ENCODE results near the gene GYS1. TPM values are rescaled to one million over a fixed set of nuclear protein-coding genes. Genes with fewer than 3 reads are reported as not detected.

Gene GYS1
- polyA plus RNA-seq, 6 donors from 2014 or later, result 16.0 to 24.1 (median 20.5) TPM

DNA sequence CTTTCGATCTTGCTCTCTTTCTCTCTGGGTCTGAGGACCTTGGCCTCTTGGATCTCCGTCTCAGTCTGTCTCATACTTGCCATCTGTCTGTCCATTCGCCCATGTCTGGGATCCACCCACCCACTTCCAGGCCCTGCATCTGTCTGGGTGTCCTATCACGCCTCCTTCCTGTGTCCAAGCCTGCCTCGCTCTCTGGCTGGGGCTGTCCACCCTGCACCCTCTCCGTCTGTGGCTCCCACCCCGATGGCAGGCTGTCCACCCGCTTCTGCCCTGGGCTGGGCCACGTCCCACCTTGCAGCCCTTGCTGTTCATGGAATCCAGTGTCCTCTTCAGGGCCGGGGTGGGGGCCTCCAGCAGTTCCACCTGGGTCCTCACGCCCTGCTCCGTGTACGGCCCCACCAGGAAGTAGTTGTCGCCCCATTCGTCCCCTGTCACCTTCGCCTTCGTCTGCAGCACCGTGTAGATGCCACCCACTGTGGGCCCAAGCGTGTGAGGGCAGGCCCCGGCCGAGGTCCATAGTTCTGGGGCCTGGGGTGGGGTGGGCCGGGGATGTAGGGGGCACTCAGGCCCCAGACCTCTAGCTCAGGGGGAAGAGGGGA, 2.0 kb downstream of the GYS1 start:
- Mint-ChIP-seq H3K4me3 (peak overlapping the region in 2 of 8 donors; percentile 24 to 28), H3K36me3 (peaks cover 9 to 17% of the 10 kb centered on the region in 2 donors), H3K27me3 (no peaks in the 10 kb centered on the region), H3K4me1 (peaks cover 32 to 48% (median 37%) of the 10 kb centered on the region in 3 donors), H3K27ac (peak overlapping the region in 3 of 6 donors; percentile 15 to 57 (median 42)), H3K9me3 (peaks cover 0 to 2% (median 0%) of the 10 kb centered on the region in 7 donors)
- ATAC-seq (ENCODE audit: low read depth in 2 of 2) (no peak), DNase-seq (no peak)

DNA sequence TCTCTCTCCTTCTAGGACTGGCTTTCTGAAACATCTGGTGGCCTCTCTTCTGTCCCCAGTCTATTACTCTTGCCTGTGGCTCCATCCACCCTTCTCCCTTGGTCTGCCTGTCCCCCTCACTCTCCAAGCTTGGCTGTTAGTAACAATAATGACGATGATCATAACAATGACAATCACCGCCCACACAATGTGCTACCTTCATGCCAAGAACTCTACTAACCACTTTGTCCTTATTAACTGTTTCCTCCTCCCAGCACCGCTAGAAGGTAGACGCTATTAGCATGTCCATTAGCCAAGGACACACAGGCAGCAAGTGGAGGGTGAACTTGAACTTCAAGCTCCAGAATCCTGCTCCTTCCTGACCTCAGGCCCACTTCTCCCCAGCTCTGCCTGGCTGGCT, 2.7 kb downstream of the GYS1 start:
- peak overlapping the region in 1 of 6 donors; percentile 86 for H3K27ac Mint-ChIP-seq
- H3K36me3 Mint-ChIP-seq, result peaks cover 9 to 17% of the 10 kb centered on the region in 2 donors
- no peaks in the 10 kb centered on the region for H3K27me3 Mint-ChIP-seq
- DNase-seq (no peak), ATAC-seq (ENCODE audit: low read depth in 2 of 2) (no peak)
- peaks cover 31 to 48% (median 37%) of the 10 kb centered on the region in 3 donors for H3K4me1 Mint-ChIP-seq
- H3K4me3 Mint-ChIP-seq, result peak overlapping the region in 2 of 8 donors; percentile 6 to 57
- peaks cover 0 to 2% (median 0%) of the 10 kb centered on the region in 7 donors for H3K9me3 Mint-ChIP-seq

DNA sequence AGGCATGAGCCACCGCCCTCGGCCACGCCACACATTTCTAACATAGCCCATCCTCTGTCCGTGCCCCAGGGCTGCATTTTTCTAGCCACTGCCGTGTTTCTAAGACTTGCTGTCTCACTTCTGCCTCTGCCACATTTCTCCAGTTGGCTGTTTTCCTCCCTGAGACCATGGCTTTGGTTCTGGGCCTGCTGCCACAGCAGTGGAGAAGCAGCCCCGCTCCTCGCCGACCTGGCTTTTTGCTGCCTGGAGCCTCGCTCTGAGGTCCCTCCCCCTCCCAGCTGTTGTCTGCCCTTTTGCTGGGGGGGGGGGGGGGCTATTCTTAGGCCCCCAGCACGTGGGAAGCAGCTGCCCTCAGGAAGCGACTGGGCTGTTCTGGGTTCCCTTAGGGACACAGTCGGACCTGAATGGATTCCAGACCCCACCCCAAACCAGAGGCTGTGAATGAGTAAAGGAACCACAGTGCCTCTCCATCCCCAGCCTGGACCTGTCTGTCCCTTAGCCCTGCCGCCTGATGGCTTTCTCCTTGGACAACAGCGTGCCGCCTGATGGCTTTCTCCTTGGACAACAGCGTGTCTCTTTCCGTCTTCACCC, 3.3 kb downstream of the GYS1 start:
- Mint-ChIP-seq H3K4me3 (peak overlapping the region in 2 of 8 donors; percentile 3 to 57), H3K27ac (peak overlapping the region in 2 of 6 donors; percentile 65 to 87)

DNA sequence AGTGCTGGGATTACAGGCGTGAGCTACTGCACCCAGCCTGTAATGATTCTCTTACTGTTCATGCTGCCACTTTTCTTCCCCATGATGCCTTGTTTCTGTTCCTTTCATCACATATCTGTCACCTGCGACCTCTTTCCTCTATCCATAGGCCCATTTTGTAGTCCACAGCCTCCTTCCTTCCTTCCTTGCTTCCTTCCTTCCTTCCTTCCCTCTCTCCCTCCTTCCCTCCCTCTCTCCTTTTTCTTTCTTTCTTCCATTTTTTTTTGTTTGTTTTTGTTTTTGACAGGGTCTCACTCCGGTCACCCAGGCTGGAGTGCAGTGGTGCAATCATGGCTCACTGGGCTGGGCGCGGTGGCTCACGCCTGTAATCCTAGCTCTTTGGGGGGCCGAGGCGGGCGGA, 4.2 kb downstream of the GYS1 start:
- H3K4me3 Mint-ChIP-seq, result peak overlapping the region in 1 of 8 donors; percentile 71
- H3K36me3 Mint-ChIP-seq, result peaks cover 9 to 17% of the 10 kb centered on the region in 2 donors
- ATAC-seq (ENCODE audit: low read depth in 2 of 2) (no peak), DNase-seq (no peak)
- peak overlapping the region in 1 of 6 donors; percentile 70 for H3K27ac Mint-ChIP-seq
- H3K9me3 Mint-ChIP-seq, result peaks cover 0 to 2% (median 0%) of the 10 kb centered on the region in 7 donors
- no peaks in the 10 kb centered on the region for H3K27me3 Mint-ChIP-seq
- H3K4me1 Mint-ChIP-seq, result peaks cover 19 to 36% (median 24%) of the 10 kb centered on the region in 3 donors

More for the DNA sequence above, 3.3 kb downstream of the GYS1 start:
- Mint-ChIP-seq H3K36me3 (peaks cover 9 to 17% of the 10 kb centered on the region in 2 donors), H3K4me1 (peaks cover 25 to 42% (median 32%) of the 10 kb centered on the region in 3 donors), H3K27me3 (no peaks in the 10 kb centered on the region), H3K9me3 (peaks cover 0 to 2% (median 0%) of the 10 kb centered on the region in 7 donors)
- ATAC-seq (ENCODE audit: low read depth in 2 of 2) (no peak), DNase-seq (no peak)

DNA sequence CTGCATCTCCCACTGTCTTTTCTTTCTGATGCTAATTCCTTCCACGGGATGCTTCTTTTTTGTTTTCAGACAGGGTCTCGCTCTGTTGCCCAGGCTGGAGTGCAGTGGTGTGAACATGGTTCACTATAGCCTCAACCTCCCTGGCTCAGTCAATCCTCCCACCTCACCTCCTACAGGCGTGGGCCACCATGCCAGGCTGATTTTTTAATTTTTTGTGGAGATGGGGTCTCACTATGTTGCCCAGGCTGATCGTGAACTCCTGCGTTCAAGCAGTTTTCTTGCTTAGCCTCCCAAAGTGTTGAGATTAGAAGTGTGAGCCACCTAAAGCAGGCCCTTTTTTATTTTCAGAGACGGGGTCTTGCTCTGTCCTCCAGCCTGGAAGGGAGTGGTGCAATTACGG, 4.8 kb downstream of the GYS1 start:
- H3K9me3 Mint-ChIP-seq, result no peaks in the 10 kb centered on the region

DNA sequence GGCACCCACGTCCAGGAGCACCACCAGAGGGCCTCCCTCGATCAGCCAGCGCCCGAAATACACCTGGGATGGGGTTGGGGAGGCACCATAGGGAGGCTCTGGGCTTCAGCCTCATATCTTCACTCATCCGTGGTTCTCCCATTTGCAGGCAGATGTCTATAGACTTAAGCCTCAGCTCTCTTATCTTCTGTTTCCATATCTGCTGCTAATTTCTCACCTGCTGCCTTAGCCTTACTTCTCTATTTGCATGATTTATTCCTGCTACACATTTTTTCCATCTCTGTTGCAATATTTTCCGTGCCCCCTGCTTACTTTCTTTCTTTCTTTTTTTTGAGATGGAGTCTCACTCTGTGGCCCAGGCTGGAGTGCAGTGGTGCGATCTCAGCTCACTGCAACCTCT, 5.8 kb downstream of the GYS1 start:
- H3K27ac Mint-ChIP-seq, result peak overlapping the region in 1 of 6 donors; percentile 68
- peaks cover 9 to 17% of the 10 kb centered on the region in 2 donors for H3K36me3 Mint-ChIP-seq
- no peak overlapping the region for H3K4me3 Mint-ChIP-seq
- DNase-seq (no peak), ATAC-seq (ENCODE audit: low read depth in 2 of 2) (no peak)
- H3K9me3 Mint-ChIP-seq, result no peaks in the 10 kb centered on the region
- peaks cover 6 to 30% (median 16%) of the 10 kb centered on the region in 3 donors for H3K4me1 Mint-ChIP-seq
- no peaks in the 10 kb centered on the region for H3K27me3 Mint-ChIP-seq

More for the DNA sequence above, 4.8 kb downstream of the GYS1 start:
- Mint-ChIP-seq H3K4me3 (no peak overlapping the region), H3K27me3 (no peaks in the 10 kb centered on the region), H3K4me1 (peaks cover 14 to 34% (median 21%) of the 10 kb centered on the region in 3 donors), H3K36me3 (peaks cover 9 to 17% of the 10 kb centered on the region in 2 donors), H3K27ac (no peak overlapping the region)
- ATAC-seq (ENCODE audit: low read depth in 2 of 2) (no peak), DNase-seq (no peak)

DNA sequence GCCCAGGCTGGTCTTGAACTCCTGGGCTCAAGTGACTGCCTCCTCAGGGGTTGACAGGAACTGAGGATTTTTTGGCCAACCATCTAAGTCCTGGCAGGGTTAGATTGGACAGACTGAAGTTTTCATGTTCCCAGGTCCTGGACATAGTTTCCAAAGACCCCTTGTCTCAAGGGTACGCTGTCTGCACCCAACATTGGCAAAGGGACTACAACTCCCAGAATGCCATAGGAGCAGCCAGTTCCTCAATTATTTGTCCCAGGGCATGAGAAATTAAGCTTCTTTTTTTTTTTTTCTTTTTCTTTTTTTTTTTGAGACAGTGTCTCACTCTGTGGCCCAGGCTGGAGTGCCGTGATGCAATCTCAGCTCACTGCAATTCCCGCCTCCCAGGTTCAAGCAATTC, 6.9 kb downstream of the GYS1 start:
- H3K27me3 Mint-ChIP-seq, result no peaks in the 10 kb centered on the region
- ATAC-seq (ENCODE audit: low read depth in 2 of 2), result no peak
- H3K4me3 Mint-ChIP-seq, result no peak overlapping the region
- DNase-seq, result no peak
- no peaks in the 10 kb centered on the region for H3K9me3 Mint-ChIP-seq
- H3K36me3 Mint-ChIP-seq, result peaks cover 9 to 17% of the 10 kb centered on the region in 2 donors
- H3K27ac Mint-ChIP-seq, result no peak overlapping the region
- H3K4me1 Mint-ChIP-seq, result peaks cover 0 to 23% (median 14%) of the 10 kb centered on the region in 3 donors

DNA sequence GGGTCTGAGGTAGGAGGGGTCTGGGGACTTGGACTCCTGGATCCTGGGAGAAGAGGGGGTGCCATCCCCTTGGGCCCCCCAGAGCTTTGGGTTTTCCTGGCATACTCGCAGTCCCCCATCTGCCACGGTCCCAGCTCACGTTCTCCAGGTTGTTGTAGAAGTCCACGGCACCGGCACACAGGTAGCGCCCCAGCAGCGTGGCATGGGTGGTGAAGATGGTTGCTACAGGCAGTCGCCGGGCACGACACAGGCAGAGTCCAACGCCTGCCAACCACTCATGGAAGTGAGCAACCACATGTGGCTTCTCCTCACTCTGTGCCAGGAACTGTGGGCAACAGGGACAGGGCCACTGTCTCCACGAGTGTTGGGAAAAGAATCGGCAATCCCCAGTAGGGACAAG, 7.4 kb downstream of the GYS1 start:
- Mint-ChIP-seq H3K4me1 (peaks cover 0 to 18% (median 14%) of the 10 kb centered on the region in 3 donors), H3K27me3 (no peaks in the 10 kb centered on the region), H3K36me3 (peaks cover 9 to 17% of the 10 kb centered on the region in 2 donors), H3K27ac (no peak overlapping the region), H3K9me3 (no peaks in the 10 kb centered on the region), H3K4me3 (no peak overlapping the region)
- ATAC-seq (ENCODE audit: low read depth in 2 of 2), result no peak
- no peak for DNase-seq

DNA sequence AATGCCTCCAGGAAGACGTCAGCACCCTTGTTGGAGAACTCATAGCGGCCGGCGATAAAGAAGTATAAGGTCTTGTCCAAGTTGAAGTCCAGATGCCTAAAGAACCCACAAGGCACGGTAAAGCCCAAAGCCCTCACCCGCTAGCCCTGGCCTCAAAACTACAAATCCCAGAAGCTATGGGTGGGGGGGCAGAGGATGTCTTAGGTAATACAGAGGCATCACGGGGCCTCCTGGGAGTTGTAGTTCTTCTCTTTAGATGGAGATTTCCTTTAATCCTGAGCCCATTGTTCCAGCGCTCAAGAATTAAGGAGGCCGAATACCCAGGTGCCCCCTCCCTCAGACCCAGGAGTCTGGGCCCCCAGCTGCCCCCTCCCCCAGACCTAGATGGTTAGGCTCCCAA, 10.8 kb downstream of the GYS1 start:
- no peak for DNase-seq
- H3K27ac Mint-ChIP-seq, result peak overlapping the region in 1 of 6 donors; percentile 34

DNA sequence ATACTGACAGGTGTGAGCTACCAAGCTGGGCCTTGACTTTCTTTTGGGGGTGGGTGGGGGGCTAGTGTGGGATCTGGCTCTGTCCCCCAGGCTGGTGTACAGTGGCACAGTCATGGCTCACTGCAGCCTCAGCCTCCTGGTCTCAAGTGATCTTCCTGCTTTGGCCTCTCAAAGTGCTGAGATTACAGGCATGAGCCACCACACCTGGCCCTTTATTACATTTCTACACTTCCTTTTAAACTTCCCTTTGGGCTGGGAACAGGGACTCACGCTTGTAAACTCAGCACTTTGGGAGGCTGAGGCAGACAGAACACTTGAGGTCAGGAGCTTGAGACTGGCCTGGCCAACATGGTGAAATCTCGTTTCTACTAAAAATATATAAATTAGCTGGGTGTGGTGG, 16.0 kb downstream of the GYS1 start:
- no peak for DNase-seq
- H3K4me3 Mint-ChIP-seq, result no peak overlapping the region
- peaks cover 4 to 7% of the 10 kb centered on the region in 2 donors for H3K36me3 Mint-ChIP-seq
- peaks cover 0 to 2% (median 0%) of the 10 kb centered on the region in 7 donors for H3K9me3 Mint-ChIP-seq
- H3K27me3 Mint-ChIP-seq, result no peaks in the 10 kb centered on the region
- peaks cover 0 to 10% (median 5%) of the 10 kb centered on the region in 3 donors for H3K4me1 Mint-ChIP-seq
- no peak overlapping the region for H3K27ac Mint-ChIP-seq
- no peak for ATAC-seq (ENCODE audit: low read depth in 2 of 2)

More for the DNA sequence above, 10.8 kb downstream of the GYS1 start:
- no peaks in the 10 kb centered on the region for H3K9me3 Mint-ChIP-seq
- H3K27me3 Mint-ChIP-seq, result no peaks in the 10 kb centered on the region
- H3K36me3 Mint-ChIP-seq, result peaks cover 0 to 7% of the 10 kb centered on the region in 2 donors
- ATAC-seq (ENCODE audit: low read depth in 2 of 2), result no peak
- no peak overlapping the region for H3K4me3 Mint-ChIP-seq
- peaks cover 0 to 8% (median 4%) of the 10 kb centered on the region in 3 donors for H3K4me1 Mint-ChIP-seq

DNA sequence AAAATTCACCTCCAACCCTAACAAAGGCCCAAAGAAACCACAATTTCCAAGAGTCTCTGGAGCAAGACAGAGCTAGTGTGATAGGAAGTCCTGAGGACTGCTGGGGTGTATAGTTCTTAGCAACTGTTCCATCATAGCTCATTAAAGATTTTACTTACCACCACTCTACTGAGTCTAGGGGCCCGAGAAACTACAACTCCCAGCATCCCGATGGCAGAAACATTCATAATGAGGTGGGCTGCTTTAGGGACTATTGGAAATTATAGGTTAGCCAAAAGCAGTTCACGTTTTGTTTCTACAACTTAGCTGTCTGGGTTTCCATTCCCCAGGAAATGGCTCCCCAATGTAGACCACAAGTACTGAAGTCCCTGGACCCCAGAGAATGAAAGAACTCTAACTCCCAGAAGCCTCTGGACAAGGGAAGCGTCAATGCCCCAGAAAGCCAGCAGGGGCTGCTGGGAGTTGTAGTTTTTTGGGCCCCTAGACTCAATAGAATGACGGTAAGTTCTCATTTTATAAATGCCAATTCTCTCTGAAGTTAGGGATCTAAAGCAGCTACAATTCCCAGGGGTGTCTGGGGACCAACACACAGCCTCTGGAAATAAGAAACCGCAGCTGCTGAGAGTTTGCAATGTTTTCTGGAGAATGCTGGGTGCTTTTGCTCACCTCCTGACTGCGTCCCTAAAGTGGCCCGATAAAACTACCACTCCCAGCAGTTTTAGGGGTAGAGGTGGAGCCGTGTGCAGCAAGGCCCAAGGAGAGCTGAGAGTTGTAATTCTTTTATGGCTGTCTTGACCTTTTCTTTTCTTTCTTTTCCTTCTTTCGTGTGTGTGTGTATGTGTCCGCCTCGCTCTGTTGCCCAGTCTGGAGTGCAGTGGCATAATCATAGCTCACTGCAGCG, 16.9 kb downstream of the GYS1 start:
- DNase-seq (peak; percentile 37), ATAC-seq (ENCODE audit: low read depth in 2 of 2) (peak; percentile 73 to 74)
- H3K4me3 Mint-ChIP-seq, result peak overlapping the region in 1 of 8 donors; percentile 71
- H3K4me1 Mint-ChIP-seq, result peaks cover under 1 to 10% (median 4%) of the 10 kb centered on the region in 3 donors
- peaks cover 0 to 2% (median 0%) of the 10 kb centered on the region in 7 donors for H3K9me3 Mint-ChIP-seq
- peak overlapping the region in 3 of 6 donors; percentile 15 to 42 (median 20) for H3K27ac Mint-ChIP-seq
- peaks cover 4 to 7% of the 10 kb centered on the region in 2 donors for H3K36me3 Mint-ChIP-seq
- no peaks in the 10 kb centered on the region for H3K27me3 Mint-ChIP-seq

DNA sequence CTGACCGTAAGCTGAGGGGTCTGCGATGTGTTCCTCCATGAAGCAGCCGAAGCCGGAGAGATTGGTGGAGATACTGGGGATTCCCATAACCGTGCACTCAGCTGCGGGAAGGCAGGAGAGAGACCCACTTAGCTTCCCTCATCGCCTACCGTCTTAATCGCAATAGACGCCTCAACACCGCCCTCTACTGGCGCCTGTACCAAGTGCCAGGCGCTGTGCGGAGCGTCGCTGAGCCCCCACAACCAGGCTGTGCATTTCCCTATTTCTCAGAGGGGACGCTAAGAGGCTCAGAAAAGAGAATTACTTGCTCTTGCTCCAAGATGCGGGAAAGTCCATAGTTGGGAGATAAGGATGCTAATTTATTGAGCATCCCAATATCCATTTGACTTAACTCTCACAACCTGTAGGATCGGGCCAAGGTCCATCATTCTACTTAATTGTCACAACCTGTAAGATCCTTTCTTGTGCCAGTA, 22.1 kb downstream of the GYS1 start:
- Mint-ChIP-seq H3K9me3 (peaks cover 0 to 2% (median 0%) of the 10 kb centered on the region in 7 donors), H3K4me1 (peaks cover 19 to 29% (median 21%) of the 10 kb centered on the region in 3 donors), H3K27ac (peak overlapping the region in 1 of 6 donors; percentile 52), H3K27me3 (no peaks in the 10 kb centered on the region), H3K36me3 (peaks cover 9 to 12% of the 10 kb centered on the region in 2 donors), H3K4me3 (peak overlapping the region in 3 of 8 donors; percentile 3 to 18 (median 9))
- DNase-seq (peak; percentile 72), ATAC-seq (ENCODE audit: low read depth in 2 of 2) (peak; percentile 95 to 97)

Measured in naive B cell (primary cell).